K562 (cell line): ENCODE measurements around the gene PARD3. TPM values are rescaled to one million over a fixed set of nuclear protein-coding genes. Genes with fewer than 3 reads are reported as not detected.

ENCODE experiments used
- ATAC-seq: fragments of 200-7000 bp; cut with Tn5 transposase; 3 replicates; pipeline ENCODE4 v1.9.1; 2020; ENCODE audit warnings: moderate library complexity
- BruUV-seq: library from RNA; stranded (reverse); fragments of 400-500 nt; replicated peaks from 2 replicates; lab custom pipeline; 2021; lab: Mats Ljungman, UMichigan
- CTCF ChIA-PET: fragments of 300-600 bp; formaldehyde crosslinking; extraction: SDS; loops from one replicate; lab custom pipeline; 2021; ENCODE audit warnings: low intra/inter-chr PET ratio; lab: Yijun Ruan, JAX
- POLR2A ChIA-PET: fragments of 300-600, 350-650 bp; sonication (Branson Sonifier 250); formaldehyde crosslinking; extraction: SDS; loops from one replicate; lab custom pipeline; 2021; ENCODE audit warnings: antibody characterized with exemption, inconsistent platforms; lab: Yijun Ruan, JAX
- DNase-seq, 4 experiments: peaks; one replicate each; pipeline versions ENCODE4 v3.0.0 to v3.0.0-alpha.2; 2011 to 2018; ENCODE audit warnings: low spot score in 3 of 4, mixed read lengths in 3 of 4; ENCODE audit errors: extremely low read depth in 1 of 4
- FAIRE-seq: peaks from 2 replicates; lab custom pipeline; 2011; peaks lifted over from hg19 to GRCh38; lab: Jason Lieb, UNC
- H2AFZ ChIP-seq: 2 replicates; pipeline ENCODE4 v1.6.0; 2011; ENCODE audit warnings: low read depth, low read length, control low read depth, inconsistent platforms
- H3K27ac ChIP-seq: fragments of 200-600 bp; 3 replicates; pipeline ENCODE4 v1.8.0; 2011; ENCODE audit warnings: low read depth, mild to moderate bottlenecking, control low read depth, inconsistent platforms, low read length, moderate library complexity, mixed read lengths; ENCODE audit errors: extremely low read depth
- H3K27me3 ChIP-seq, 2 experiments: fragments of 300-600 bp in 1 of 2; 2 replicates in 1 of 2; 3 replicates in 1 of 2; pipeline versions ENCODE4 v1.6.0 to v1.8.0; 2011; ENCODE audit warnings: inconsistent platforms in 2 of 2, low read length in 2 of 2, mild to moderate bottlenecking in 1 of 2, mixed read lengths in 1 of 2, moderate library complexity in 1 of 2; ENCODE audit not compliant: control insufficient read depth in 2 of 2, insufficient read depth in 2 of 2
- H3K36me3 ChIP-seq: fragments of 300-600 bp; 3 replicates; pipeline ENCODE4 v1.8.0; 2011; ENCODE audit warnings: mild to moderate bottlenecking, low read length, inconsistent platforms; ENCODE audit not compliant: control insufficient read depth, insufficient read depth
- H3K4me1 ChIP-seq, 2 experiments: fragments of 200-600 bp in 1 of 2; replicated peaks in 1 of 2; 2 replicates in 1 of 2; 3 replicates in 1 of 2; pipeline versions ENCODE4 v1.5.1 to v1.8.0; 2011; ENCODE audit warnings: inconsistent platforms in 2 of 2, low read length in 2 of 2, mild to moderate bottlenecking in 1 of 2, mixed read lengths in 1 of 2, moderate library complexity in 1 of 2; ENCODE audit not compliant: control insufficient read depth in 2 of 2, insufficient read depth in 2 of 2
- H3K4me2 ChIP-seq: 2 replicates; pipeline ENCODE4 v1.6.1; 2011; ENCODE audit warnings: low read length, control low read depth, inconsistent platforms, mixed read lengths; ENCODE audit not compliant: insufficient read depth
- H3K4me3 ChIP-seq: fragments of 200-600 bp; sonication (generic), shearing (Covaris generic); 2 replicates; pipeline ENCODE4 v1.5.1; 2016; ENCODE audit warnings: control low read depth, inconsistent platforms
- H3K79me2 ChIP-seq: fragments of 200-600 bp; 3 replicates; pipeline ENCODE4 v1.8.0; 2011; ENCODE audit warnings: low read length, inconsistent platforms; ENCODE audit not compliant: control insufficient read depth, insufficient read depth
- H3K9ac ChIP-seq, 2 experiments: 2 replicates each; pipeline versions ENCODE4 v1.6.0 to v1.6.1; 2011; ENCODE audit warnings: low read depth in 2 of 2, low read length in 2 of 2, control low read depth in 1 of 2, inconsistent platforms in 1 of 2, mild to moderate bottlenecking in 1 of 2, mixed read lengths in 1 of 2; ENCODE audit not compliant: insufficient read depth in 1 of 2
- H3K9me1 ChIP-seq: one replicate; pipeline ENCODE4 v1.6.0; 2011; ENCODE audit warnings: inconsistent platforms, mild to moderate bottlenecking, low read length, moderate library complexity; ENCODE audit not compliant: control insufficient read depth, insufficient read depth
- H3K9me3 ChIP-seq: replicated peaks from 2 replicates; pipeline ENCODE4 v1.5.1; 2011; ENCODE audit warnings: low read depth, low read length, inconsistent platforms; ENCODE audit not compliant: control insufficient read depth, insufficient read depth
- H4K20me1 ChIP-seq: replicated peaks from 2 replicates; pipeline ENCODE4 v1.6.1; 2011; ENCODE audit warnings: low read length, inconsistent platforms, mixed read lengths; ENCODE audit not compliant: control insufficient read depth, insufficient read depth
- BHLHE40 ChIP-seq: IDR thresholded peaks from 2 replicates; pipeline ENCODE4 v1.6.1; 2011; ENCODE audit warnings: low read length, improper control_type of control experiment
- BRF2 ChIP-seq: IDR thresholded peaks from 3 replicates; pipeline ENCODE4 v1.6.1; 2011; ENCODE audit warnings: borderline replicate concordance, mild to moderate bottlenecking; ENCODE audit not compliant: insufficient read length, insufficient read depth
- CC2D1A ChIP-seq: fragments of 450-650 bp; IDR thresholded peaks from 2 replicates; pipeline ENCODE4 v1.6.1; 2017; ENCODE audit warnings: mild to moderate bottlenecking
- DACH1 ChIP-seq: fragments of 450-650 bp; IDR thresholded peaks from 2 replicates; pipeline ENCODE4 v1.6.1; 2018; ENCODE audit not compliant: partially characterized antibody
- FOXA3 ChIP-seq, 2 experiments: fragments of 450-650 bp in 1 of 2; sonication (generic) in 1 of 2; formaldehyde crosslinking; IDR thresholded peaks in 1 of 2; conservative IDR thresholded peaks in 1 of 2; 2 replicates each; pipeline versions ENCODE4 v1.4.0 to v1.8.0; 2020 to 2022; ENCODE audit warnings: mild to moderate bottlenecking in 2 of 2, missing genetic modification reagents in 1 of 2
- FOXK1 ChIP-seq: sonication (generic); formaldehyde crosslinking; IDR thresholded peaks from 2 replicates; pipeline ENCODE4 v1.8.0; 2022; ENCODE audit warnings: missing genetic modification reagents, mild to moderate bottlenecking, borderline replicate concordance
- PCBP1 ChIP-seq: fragments of 200-400 bp; formaldehyde crosslinking; IDR thresholded peaks from 2 replicates; pipeline ENCODE4 v1.6.1; 2018; ENCODE audit warnings: mild to moderate bottlenecking, low read depth, low read length; ENCODE audit not compliant: poor library complexity, severe bottlenecking
- PKNOX1 ChIP-seq: fragments of 450-650 bp; IDR thresholded peaks from 2 replicates; pipeline ENCODE4 v1.6.1; 2016
- PRMT5 ChIP-seq: sonication (generic); formaldehyde crosslinking; IDR thresholded peaks from 2 replicates; pipeline ENCODE4 v1.5.0; 2020; ENCODE audit warnings: missing genetic modification reagents
- ZBTB12 ChIP-seq: fragments of 250-450 bp; sonication (Bioruptor Pico); IDR thresholded peaks from 2 replicates; pipeline ENCODE4 v1.4.0; 2020
- ZNF444 ChIP-seq: fragments of 250-450 bp; sonication (Bioruptor Pico); IDR thresholded peaks from 2 replicates; pipeline ENCODE4 v1.4.0; 2020; ENCODE audit warnings: mild to moderate bottlenecking, moderate library complexity
- ZNF586 ChIP-seq: fragments of 450-650 bp; formaldehyde crosslinking; conservative IDR thresholded peaks from 2 replicates; pipeline ENCODE4 v1.4.0; 2020; ENCODE audit warnings: mild to moderate bottlenecking, moderate library complexity
- WGBS: fragments of 100-300 bp; shearing (Covaris generic); methylation state at CpG from one replicate; pipeline ENCODE4 v1.1.6; 2016; ENCODE audit warnings: low coverage, mixed read lengths; ENCODE audit not compliant: insufficient coverage; ENCODE audit errors: missing lambda C conversion rate; 5-methylcytosine and 5-hydroxymethylcytosine counted together
- in situ Hi-C: fragments of 300-500 bp; cut with MboI; formaldehyde crosslinking; loops from 4 replicates; pipeline ENCODE4 v1.15.0; 2018; ENCODE audit warnings: inconsistent platforms, mixed read lengths
- intact Hi-C: fragments of 100-400 bp; cut with micrococcal nuclease; formaldehyde crosslinking; loops from 2 replicates; pipeline ENCODE4 v1.14.2; 2022
- polyA plus RNA-seq, 8 experiments: library from polyadenylated mRNA; depleted of rRNA in 4 of 8; stranded (reverse) in 5 of 8; unstranded in 3 of 8; fragments of >200 nt; fragmentation: Nextera tagmentation in 2 of 8; fragmentation: Illumina TruSeq in 1 of 8; extraction: Ambion mirVana in 2 of 8; extraction: Trizol in 1 of 8; gene quantifications; 2 replicates each; pipeline versions ENCODE4 v1.2.1 to v1.2.3, GENCODE V29; 2011 to 2014; ENCODE audit warnings: inconsistent platforms in 1 of 8, missing spikeins in 1 of 8
- total RNA-seq, 7 experiments: library from RNA; depleted of rRNA in 6 of 7; stranded (reverse); fragments of >200 nt in 6 of 7; fragmentation: Illumina TruSeq in 2 of 7; extraction: Trizol in 2 of 7; gene quantifications; 2 replicates each; pipeline versions ENCODE4 v1.2.1 to v1.2.3, GENCODE V29; 2011 to 2021; ENCODE audit warnings: low replicate concordance in 1 of 7

Gene PARD3
- total and polyA plus RNA-seq, 9 of the 15 experiments (the other 6 are each of a cell fraction or from before 2014, with no cell fraction given): 2.7 to 11.7 (median 7.7) TPM

- intact Hi-C loops: no loop called here
- H3K9me3 ChIP-seq: no peaks in the 10 kb centered on the region
- H3K79me2 ChIP-seq: no peaks in the 10 kb centered on the region
- FAIRE-seq (no peak), ATAC-seq (no peak), DNase-seq (no peak)
- TF ChIP-seq CC2D1A: no peak
- no peak for TF ChIP-seq DACH1
- no peaks in the 10 kb centered on the region for H4K20me1 ChIP-seq
- no peaks in the 10 kb centered on the region for H3K4me1 ChIP-seq
- no peak overlapping the region for H3K4me3 ChIP-seq
- H3K9ac ChIP-seq: no peak overlapping the region
- H3K27me3 ChIP-seq: no peaks in the 10 kb centered on the region
- in situ Hi-C loops: loop anchor here (25.0 kb wide), 1 partner anchor 1183 kb away; the partner anchor contains the start of gene NRP1
- no peak overlapping the region for H2AFZ ChIP-seq
- no peaks in the 10 kb centered on the region for H3K36me3 ChIP-seq
- no peak overlapping the region for H3K27ac ChIP-seq
- 14% methylated on average over 7 of the region's 7 CpGs for WGBS
- H3K9me1 ChIP-seq: no peaks in the 10 kb centered on the region
- no peak overlapping the region for H3K4me2 ChIP-seq
- POLR2A ChIA-PET: interaction anchor here (0.7 kb wide), 1 partner anchor 31 kb away, joined by 3 read pairs; no protein-coding TSS in a partner anchor
- CTCF ChIA-PET: no interaction called here
- no TSS peak for BruUV-seq
Measured at GRCh38 chr10:34520084-34520483, 295.0 kb downstream of the PARD3 start.

GRCh38 chr10:34514290-34514689 lies 300.8 kb downstream of the PARD3 start:
- Histone ChIP-seq H3K4me2 (no peak overlapping the region), H3K9ac (no peak overlapping the region), H3K4me1 (no peaks in the 10 kb centered on the region), H3K79me2 (no peaks in the 10 kb centered on the region), H4K20me1 (no peaks in the 10 kb centered on the region), H3K9me1 (no peaks in the 10 kb centered on the region), H3K36me3 (no peaks in the 10 kb centered on the region), H3K4me3 (no peak overlapping the region), H3K9me3 (no peaks in the 10 kb centered on the region), H3K27ac (no peak overlapping the region), H2AFZ (no peak overlapping the region), H3K27me3 (no peaks in the 10 kb centered on the region)
- POLR2A ChIA-PET: no interaction called here
- ATAC-seq (no peak), DNase-seq (no peak), FAIRE-seq (no peak)
- WGBS: 25% methylated on average over 4 of the region's 4 CpGs
- CTCF ChIA-PET: no interaction called here
- BruUV-seq: no TSS peak
- TF ChIP-seq BRF2 (no peak), BHLHE40 (no peak), PCBP1 (no peak), FOXK1 (no peak), ZNF586 (CRISPR knock-in tag) (no peak), FOXA3 (CRISPR knock-in tag; conservative IDR thresholded peaks at IDR 0.05 in 1 of 2, IDR thresholded peaks at IDR 0.05 in 1 of 2) (no peak), PKNOX1 (no peak), ZNF444 (CRISPR knock-in tag) (no peak), ZBTB12 (CRISPR knock-in tag) (no peak), PRMT5 (CRISPR knock-in tag) (no peak)
- intact Hi-C loops (no loop called here), in situ Hi-C loops (loop anchor here (25.0 kb wide), 1 partner anchor 1177 kb away; the partner anchor contains the start of gene NRP1)
